Activated CD4-positive, alpha-beta T cell treated with anti-CD3 and anti-CD28 coated beads, Interleukin-2, Interleukin-6, amounts not matched to agents 100 ng/mL and 50 ng/mL, durations not matched to agents 16 hours and 8 hours (primary cell): Measurements from ENCODE around the gene GAGE13.
"Not testable (repeated sequence)": the region's sequence is repeated elsewhere in the genome, so short reads cannot be mapped to it uniquely, and the experiment has no call there.

Experiments
- DNase-seq: peaks from one replicate; pipeline ENCODE4 v3.0.0-alpha.2; 2020

The GAGE13 gene, protein sequence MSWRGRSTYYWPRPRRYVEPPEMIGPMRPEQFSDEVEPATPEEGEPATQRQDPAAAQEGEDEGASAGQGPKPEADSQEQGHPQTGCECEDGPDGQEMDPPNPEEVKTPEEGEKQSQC

DNA sequence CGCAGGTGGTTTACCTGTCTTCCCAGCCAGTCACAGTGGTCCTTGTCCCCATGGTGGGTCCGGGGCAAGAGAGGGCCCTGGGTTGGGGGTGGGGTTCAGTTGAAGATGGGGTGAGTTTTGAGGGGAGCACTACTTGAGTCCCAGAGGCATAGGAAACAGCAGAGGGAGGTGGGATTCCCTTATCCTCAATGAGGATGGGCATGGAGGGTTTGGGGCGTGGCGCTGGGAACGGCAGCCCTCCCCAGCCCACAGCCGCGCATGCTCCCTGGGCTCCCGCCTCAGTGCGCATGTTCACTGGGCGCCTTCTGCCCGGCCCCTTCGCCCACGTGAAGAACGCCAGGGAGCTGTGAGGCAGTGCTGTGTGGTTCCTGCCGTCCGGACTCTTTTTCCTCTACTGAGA lies at the start of gene GAGE13:
TSS of gene GAGE13 (plus strand) at position 301 of the 400 bp plus-strand sequence. CDS start 1,156 bp downstream, outside the sequence.
- DNase-seq, result not testable (repeated sequence)

DNA sequence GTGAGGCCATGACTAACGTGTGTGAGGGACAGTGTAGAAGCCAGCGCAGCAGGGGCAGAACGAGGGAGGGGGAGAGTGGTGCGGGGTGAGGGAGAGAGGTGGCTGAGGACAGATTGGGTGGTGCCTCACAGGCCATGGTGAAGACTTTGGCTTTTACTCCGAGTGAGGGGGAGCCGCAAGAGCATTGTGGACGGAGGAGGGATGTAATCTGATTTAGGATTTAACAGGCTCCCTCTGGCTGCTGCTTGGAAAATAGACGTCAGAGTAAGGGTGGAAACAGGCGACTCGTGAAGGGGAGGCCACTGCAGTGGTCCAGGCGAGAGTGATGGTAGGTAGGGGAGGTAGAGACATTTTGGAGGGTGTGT lies 48.8 kb upstream of the GAGE13 start:
- DNase-seq, result no peak

DNA sequence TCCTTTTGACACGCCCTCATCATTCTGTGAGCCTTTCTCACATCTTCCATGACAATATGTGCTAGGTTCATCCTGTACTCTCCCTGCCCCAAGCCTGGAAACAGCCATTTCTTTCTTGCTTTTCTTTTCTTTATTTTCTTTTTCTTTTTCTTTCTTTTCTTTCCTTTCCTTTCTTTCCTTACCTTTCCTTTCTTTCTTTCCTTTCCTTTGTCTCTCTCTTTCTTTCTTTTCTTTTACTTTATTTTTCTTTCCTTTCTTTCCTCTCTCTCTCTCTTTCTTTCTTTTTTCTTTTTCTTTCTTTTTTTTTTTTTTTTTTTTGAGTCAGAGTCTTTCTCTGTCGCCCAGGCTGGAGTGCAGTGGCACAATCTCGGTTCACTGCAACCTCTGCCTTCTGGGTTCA lies 47.2 kb upstream of the GAGE13 start:
- DNase-seq, result no peak

DNA sequence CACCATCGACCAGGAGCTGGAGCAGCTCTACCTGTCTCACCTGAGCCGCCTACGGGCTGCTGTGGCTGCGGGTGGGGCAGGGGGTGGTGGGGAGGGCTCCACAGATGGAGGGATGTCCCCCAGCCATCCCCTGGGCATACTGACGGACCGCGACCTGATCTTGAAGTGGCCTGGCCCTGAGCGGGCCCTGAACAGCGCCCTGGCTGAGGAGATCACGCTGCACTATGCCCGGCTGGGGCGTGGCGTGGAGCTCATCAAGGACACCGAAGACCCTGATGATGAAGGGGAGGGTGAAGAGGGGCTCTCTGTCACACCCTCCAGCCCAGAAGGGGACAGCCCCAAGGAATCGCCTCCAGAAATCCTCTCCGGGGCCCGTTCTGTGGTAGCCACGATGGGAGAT lies 45.2 kb upstream of the GAGE13 start:
- DNase-seq, result no peak

DNA sequence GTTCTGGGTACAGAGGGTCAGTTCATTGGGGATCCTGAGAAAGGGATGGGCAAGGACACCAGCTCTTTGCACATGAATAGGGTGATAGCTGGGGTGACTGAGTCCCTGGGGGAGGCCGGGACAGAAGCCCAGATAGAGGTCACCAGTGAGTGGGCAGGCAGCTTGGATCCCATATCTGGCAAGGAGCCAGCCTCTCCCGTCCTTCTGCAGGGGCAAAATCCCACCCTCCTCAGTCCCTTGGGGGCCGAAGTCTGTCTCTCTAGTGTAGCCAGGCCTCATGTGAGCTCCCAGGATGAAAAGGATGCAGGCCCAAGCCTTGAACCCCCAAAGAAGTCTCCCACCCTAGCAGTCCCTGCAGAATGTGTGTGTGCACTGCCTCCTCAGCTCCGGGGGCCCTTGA lies 44.8 kb upstream of the GAGE13 start:
- no peak for DNase-seq

DNA sequence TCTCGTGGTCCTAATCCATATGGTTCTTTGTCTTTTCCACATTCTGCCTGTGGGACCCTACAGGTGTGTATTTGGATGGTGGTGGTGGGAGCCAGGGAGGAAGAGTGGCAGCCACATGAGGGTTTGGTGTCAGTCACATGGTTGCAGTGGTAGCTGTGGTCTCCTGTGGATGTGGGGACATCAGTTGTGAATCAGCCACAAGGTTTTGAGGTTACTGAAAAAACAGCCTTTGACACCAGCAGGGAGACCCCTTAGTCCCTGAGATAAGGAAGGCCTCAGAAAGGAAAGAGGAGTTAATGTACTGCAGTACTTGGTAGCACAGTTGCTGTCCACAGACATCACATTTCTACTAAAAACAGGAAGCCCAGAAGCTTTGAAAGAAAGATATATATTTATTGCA lies 43.7 kb upstream of the GAGE13 start:
- no peak for DNase-seq

DNA sequence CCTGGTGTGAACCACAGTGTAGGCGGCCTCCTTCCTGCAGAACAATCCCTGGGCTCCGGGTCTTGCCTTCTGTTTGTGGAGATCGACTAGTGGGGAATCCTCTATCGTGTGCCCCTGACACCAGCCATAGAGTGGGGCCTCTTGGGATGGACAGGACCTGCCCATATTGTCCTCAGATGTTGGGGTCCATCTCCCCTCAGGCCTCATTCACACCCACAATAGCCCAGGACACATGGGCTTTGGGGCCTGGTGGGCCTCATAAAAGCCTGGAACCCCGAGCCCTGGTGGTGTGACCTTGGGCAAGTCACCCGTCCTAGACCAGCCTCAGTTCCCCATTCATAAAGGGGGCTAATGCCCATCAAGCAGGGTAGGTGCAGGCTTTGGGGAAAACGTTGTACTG lies 41.2 kb upstream of the GAGE13 start:
- DNase-seq, result no peak

DNA sequence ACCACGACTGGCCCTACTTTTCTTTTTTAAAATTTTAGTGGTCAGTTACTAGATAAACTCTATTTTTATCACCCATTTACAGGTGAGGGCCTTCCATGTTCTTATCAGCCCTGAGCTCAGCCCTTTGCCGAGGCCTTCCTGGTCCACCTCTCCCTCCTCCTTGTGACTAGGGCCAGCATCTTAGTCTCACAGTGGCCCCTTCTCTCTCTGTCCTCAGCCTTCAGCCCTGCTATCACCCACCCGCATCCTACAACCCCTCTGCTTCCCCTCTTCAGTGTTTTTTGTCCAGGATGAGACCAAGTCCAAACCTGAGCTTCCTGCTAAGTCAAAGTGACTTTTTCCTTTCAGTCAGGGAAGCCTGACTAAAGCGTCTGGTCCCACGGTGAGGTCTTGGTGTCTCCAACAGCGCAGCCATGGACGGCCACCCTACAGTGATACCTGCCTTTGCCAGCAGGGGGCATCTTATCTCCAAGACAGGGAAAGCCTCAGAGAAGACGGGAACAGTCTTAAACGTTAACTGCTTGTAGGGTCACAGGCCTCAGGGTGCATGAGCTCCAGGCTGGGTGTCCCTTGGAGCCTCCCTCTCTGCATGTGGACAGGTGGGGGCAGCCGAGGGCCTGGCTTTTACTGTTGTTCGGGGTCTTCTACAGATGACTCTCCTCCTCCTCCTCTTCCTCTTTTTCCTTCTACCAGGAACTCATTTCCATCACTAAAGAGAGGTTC lies 39.6 kb upstream of the GAGE13 start:
- peak; percentile 77 for DNase-seq

DNA sequence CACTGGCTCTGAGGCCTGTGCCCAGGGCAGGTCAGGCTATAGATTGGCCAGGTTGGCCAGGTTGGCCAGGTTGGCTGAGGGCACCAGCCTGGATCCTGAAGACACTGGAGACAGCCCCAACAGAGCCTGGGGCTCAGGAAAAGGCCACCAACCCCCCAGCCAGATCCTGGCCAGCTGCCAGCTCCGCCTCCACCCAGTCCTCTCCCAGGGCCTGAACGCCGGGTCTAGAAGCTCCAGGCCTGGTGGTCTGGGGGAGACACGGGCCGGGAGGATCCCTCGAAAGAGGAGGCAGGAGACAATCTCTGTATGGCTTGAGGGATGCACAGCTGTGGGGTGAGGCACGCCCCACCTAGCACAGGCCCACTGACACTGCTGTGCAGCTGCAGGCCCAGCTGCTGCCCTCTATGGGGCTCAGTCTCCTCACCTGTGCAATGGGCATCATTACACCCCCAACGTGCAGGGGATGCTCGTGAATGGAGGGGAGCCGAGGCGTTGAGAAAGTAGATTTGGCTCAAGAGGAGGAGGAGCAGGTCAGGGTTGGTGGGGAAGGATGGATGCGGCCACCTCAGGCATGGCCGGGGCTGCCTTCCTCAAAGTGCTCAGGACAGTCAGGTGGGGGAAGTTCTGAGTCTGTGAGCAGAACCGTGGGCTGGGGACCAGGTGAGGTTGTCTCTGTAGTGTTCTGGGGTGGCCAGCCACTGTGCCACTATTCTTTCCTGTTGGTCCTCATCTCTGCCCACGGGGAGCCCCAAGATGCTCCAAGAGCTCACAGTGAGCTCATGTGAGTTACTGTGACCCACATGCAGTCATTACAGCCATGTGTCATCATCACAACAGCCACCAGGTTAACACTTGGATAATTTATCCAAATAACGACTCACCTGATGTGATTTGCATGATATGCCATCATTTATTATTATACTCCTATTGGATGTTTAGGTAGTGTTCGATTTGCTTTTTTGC lies 38.7 kb upstream of the GAGE13 start:
- no peak for DNase-seq

DNA sequence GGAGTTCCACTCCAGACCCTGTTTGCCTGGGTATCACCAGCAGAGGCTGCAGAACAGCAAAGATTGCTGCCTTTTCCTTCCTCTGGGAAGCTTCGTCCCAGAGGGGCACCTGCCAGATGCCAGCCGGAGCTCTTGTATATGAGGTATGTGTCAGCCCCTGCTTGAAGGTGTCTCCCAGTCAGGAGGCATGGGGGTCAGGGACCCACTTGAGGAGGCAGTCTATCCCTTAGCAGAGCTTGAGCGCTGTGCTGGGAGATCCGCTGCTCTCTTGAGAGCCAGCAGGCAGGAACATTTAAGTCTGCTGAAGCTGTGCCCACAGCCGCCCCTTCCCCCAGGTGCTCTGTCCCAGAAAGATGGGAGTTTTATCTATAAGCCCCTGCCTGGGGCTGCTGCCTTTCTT lies 32.1 kb upstream of the GAGE13 start:
- DNase-seq, result not testable (repeated sequence)

DNA sequence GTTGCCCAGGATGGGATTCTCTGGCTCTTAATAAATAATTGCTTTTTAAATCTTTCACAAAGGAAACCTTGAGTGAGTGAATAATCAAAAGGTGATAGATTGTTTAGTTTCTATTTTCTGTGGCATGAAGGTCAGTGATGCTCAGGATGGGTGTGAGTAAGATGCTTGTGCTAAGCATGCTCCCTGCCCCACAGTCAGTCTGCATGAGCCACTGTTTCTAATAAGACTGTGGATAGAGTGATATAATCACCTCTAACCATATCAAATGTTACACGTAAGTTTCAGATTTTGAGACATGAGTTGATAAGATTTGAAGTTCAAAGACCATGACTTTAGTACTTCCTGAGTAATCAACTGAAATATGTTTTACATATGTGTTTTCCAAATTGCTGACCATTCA lies 30.7 kb upstream of the GAGE13 start:
- no peak for DNase-seq

DNA sequence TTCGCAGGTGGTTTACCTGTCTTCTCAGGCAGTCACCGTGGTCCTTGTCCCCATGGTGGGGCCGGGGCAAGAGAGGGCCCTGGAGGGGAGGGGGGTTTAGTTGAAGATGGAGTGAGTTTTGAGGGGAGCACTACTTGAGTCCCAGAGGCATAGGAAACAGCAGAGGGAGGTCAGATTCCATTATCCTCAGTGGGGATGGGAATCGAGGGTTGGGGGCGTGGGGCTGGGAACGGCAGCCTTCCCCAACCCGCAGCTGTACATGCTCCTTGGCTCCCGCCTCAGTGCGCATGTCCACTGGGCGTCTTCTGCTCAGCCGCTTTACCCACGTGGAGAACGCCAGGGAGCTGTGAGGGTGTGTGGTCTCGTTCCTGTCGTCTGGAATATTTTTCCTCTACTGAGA lies 28.0 kb upstream of the GAGE13 start, which contains the start of gene GAGE10:
TSS of gene GAGE10 (plus strand) at position 301 of the 400 bp plus-strand sequence. CDS start 1,214 bp downstream, outside the sequence.
- DNase-seq, result no peak

DNA sequence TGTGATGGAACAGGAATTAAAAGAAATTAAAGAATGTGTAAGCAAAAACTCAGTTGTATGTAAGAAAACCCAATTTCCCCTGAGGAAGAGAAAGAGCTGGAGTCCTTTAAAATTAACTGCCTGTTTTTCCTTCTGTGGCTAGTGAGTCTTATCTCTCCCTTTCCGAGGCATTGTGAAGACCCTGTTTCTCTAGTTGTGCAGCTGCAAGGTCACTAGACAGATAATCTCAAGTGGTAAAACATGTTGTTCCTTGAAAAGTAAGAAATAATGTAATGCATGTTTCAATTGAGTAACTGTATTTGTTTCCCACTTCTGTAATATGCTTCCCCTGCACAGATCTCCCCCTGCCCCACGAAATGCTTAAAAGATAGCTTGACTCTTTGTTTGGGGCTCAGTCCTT lies 23.6 kb upstream of the GAGE13 start:
- not testable (repeated sequence) for DNase-seq

DNA sequence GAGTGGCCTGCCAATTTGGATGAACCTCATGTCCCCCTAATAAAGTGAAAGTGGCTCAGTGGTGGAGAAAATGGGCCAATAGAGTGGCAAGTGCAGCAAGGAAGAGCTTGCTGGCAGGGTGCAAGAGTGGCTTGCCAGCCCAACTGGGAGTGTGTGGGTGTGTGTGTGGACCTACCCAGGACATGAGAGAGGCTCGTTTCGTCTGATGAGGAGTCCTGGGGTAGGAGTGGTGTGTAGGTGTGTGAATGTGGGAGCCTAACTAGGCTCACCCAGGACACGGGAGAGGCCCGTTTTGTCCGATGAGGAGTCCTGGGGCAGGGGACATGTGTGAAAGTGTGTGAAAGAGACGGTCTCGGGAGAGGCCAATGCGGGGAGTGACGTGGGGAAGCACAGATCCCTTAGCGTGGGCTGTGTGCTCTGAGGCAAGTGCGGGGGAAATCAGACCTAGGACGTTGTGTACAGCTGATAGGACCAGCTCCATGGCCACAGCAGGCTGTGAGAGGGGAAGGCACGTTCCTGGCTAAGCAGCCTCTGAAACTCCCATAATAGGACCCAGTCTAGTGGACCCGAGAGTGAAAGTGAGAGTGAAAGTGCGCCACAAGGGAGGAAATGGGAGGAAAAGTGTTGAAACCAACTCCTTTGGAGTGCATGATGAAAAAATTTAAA lies 22.6 kb upstream of the GAGE13 start:
- DNase-seq, result peak; percentile 19

DNA sequence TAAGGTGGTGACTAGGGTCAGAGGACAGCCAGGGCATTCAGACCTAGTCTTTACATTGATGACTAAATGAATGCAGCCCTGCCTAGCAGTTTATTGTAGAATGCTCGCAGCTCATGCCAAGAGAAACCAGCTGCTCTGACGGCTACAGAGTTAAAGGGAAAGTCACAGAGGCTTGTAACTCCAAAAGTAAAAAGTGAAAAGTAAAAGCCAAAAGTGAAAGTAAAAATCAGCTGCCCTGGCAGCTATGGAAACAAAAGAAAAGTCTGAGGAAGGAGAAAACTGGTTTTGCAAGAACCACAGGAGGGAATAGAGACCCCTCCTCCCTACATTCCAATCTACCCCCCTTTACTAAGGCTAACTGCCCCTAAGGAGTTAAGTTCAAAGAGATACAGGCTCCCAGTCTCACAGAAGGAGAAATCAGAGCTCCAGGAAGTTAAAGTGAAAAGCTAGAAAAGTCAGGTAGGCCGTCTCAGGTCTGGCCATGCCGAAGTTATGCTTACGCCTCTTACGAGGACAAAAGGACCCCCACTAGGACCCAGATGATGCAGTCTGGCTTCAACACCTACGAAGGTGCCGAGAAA lies 21.9 kb upstream of the GAGE13 start:
- DNase-seq, result peak; percentile 15

DNA sequence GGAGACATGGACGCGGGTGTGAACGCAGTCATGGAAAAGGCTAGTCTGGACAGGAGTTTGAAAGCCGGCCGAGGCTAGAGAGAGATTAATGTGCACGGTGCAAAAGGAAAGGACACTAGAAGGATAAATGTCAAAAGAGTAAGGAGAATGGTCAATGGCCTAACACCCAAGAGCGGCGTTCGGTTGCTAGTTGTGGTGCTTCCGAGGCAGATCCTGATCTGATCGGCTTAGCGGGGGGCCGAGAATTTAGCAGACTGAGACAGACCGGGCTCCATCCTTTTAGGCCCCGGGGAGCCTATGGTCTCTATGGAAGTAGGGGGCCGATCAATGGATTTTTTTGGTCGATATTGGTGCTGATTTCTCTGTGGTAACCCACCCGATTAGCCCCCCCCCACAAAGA lies 21.0 kb upstream of the GAGE13 start:
- no peak for DNase-seq

DNA sequence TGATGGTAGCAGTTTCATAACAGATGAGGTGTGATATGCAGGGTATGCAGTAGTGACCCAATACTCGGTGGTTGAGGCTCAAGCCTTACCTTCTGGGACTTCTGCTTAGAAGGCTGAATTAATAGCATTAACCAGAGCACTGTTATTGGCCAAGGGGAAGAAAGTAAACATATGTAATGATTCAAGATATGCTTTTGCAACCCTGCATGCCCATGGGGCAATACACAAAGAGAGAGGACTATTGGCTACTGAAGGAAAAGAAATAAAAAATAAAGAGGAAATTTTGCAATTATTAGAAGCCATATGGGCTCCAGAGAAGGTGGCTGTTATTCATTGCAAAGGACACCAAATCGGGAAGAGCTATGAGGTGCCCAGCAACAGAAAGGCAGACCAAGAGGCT lies 19.2 kb upstream of the GAGE13 start:
- DNase-seq, result no peak

DNA sequence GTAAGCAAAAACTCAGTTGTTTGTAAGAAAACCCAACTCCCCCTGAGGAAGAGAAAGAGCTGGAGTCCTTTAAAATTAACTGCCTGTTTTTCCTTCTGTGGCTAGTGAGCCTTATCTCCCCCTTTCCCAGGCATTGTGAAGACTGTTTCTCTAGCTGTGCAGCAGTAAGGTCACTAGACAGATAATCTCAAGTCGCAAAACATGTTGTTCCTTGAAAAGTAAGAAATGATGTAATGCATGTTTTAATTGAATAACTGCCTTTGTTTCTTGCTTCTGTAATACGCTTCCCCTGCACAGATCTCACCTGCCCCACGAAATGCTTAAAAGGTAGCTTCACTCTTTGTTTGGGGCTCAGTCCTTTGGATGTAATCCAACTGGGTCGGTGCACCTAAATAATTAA lies 15.3 kb upstream of the GAGE13 start:
- DNase-seq, result no peak

DNA sequence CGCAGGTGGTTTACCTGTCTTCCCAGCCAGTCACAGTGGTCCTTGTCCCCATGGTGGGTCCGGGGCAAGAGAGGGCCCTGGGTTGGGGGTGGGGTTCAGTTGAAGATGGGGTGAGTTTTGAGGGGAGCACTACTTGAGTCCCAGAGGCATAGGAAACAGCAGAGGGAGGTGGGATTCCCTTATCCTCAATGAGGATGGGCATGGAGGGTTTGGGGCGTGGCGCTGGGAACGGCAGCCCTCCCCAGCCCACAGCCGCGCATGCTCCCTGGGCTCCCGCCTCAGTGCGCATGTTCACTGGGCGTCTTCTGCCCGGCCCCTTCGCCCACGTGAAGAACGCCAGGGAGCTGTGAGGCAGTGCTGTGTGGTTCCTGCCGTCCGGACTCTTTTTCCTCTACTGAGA lies 9.6 kb upstream of the GAGE13 start, which contains the start of gene GAGE12J:
TSS of gene GAGE12J (plus strand) at position 301 of the 400 bp plus-strand sequence. CDS start 1,157 bp downstream, outside the sequence.
- DNase-seq, result not testable (repeated sequence)

DNA sequence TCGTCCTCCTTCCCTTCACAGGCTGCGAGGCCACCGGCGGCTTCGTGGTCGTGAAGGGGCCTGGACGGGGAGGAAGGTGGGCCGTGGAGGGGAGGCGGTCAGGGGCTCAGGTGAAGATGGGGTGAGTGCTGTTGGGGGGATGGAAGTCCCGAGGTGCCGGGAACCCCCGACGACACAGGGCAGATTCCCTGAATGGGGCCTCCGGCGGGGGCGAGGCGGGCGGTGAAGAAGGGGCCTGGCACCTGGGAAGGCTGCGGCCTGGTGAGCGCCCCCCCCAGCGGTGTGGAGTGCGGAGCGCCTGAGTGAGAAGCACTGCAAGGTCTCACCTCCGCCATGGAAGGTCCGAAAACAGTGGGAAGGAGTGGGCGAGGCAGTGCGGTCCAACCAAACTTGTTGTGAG lies 9.1 kb upstream of the GAGE13 start:
- not testable (repeated sequence) for DNase-seq

DNA sequence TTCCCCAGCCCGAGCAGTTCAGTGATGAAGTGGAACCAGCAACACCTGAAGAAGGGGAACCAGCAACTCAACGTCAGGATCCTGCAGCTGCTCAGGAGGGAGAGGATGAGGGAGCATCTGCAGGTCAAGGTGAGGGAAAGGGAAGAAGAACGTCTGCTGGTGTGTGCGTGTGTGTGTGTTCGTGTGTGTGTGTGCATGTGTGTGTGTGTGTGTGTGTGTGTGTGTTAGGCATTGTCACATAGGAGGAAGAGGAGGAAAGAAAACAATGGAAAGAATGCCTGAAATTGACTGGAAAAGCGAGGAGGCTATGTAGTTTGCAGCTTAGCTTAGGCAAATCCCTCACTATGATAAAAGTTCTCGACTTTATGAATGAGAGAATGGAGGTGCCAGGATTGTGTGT lies 7.6 kb upstream of the GAGE13 start:
- DNase-seq, result not testable (repeated sequence)

DNA sequence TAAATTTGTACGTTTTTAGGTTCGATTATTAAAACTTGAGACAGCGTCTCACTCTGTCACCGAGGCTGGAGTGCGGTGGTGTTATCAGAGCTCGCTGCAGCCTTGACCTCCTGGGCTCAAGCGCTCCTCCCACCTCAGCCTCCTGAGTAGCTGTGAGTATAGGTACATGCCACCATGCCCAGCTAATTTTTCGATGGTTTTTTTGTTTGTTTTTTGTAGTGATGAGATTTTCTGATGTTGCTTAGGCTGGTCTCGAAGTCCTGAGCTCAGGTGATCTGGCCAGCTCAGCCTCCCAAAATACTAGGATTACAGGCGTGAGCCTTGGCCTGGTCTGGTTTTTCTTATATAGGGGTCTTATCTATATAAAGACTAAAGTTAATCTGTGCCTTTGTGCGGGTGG lies 961 bp upstream of the GAGE13 start:
- DNase-seq, result not testable (repeated sequence)

DNA sequence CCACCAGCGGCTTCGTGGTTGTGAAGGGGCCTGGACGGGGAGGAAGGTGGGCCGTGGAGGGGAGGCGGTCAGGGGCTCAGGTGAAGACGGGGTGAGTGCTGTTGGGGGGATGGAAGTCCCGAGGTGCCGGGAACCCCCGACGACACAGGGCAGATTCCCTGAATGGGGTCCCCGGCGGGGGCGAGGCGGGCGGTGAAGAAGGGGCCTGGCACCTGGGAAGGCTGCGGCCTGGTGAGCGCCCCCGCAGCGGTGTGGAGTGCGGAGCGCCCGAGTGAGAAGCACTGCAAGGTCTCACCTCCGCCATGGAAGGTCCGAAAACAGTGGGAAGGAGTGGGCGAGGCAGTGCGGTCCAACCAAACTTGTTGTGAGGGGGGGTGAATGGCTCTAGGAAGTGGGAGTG lies 459 bp downstream of the GAGE13 start:
- not testable (repeated sequence) for DNase-seq
